RPMI7951 (cell line): Measurements from ENCODE around the gene NPAS3. TPM values are rescaled to one million over a fixed set of nuclear protein-coding genes. Genes with fewer than 3 reads are reported as not detected.
A peak's percentile ranks its signal among the peaks of the same experiment; 100 is the strongest.

ENCODE experiments used
- DNase-seq: peaks from one replicate; pipeline ENCODE4 v3.0.0-alpha.2; 2012; ENCODE audit warnings: low read depth
- total RNA-seq: library from RNA; depleted of rRNA; stranded (reverse); fragments of >200 nt; shearing (Covaris generic); gene quantifications from 2 replicates; pipeline ENCODE4 v1.2.3, GENCODE V29; 2014

Gene NPAS3
- total RNA-seq, 1 experiment from 2014 or later, result 0.48 TPM

GRCh38 chr14:33611405-33612196, 672.9 kb downstream of the NPAS3 start:
- peak; percentile 8 for DNase-seq

GRCh38 chr14:33612197-33612505, 673.5 kb downstream of the NPAS3 start:
- no peak for DNase-seq

GRCh38 chr14:33617154-33617553, 678.5 kb downstream of the NPAS3 start:
- peak; percentile 80 for DNase-seq

GRCh38 chr14:33618361-33619105, 679.9 kb downstream of the NPAS3 start:
- no peak for DNase-seq

GRCh38 chr14:33622496-33622895, 683.8 kb downstream of the NPAS3 start:
- no peak for DNase-seq

GRCh38 chr14:33629792-33630191, 691.1 kb downstream of the NPAS3 start:
- no peak for DNase-seq

GRCh38 chr14:33631021-33631420, 692.3 kb downstream of the NPAS3 start:
- DNase-seq, result no peak

GRCh38 chr14:33631441-33631840, 692.8 kb downstream of the NPAS3 start:
- no peak for DNase-seq

GRCh38 chr14:33634631-33635030, 696.0 kb downstream of the NPAS3 start:
- peak; percentile 37 for DNase-seq

GRCh38 chr14:33636716-33637115, 698.0 kb downstream of the NPAS3 start:
- no peak for DNase-seq

- DNase-seq, result peak; percentile 17
Observed at GRCh38 chr14:33642080-33642479, 703.4 kb downstream of the NPAS3 start.

GRCh38 chr14:33642691-33643244, 704.1 kb downstream of the NPAS3 start:
- DNase-seq, result peak; percentile 67

GRCh38 chr14:33643426-33644181, 704.9 kb downstream of the NPAS3 start:
- peak; percentile 9 for DNase-seq

GRCh38 chr14:33646692-33647260, 708.1 kb downstream of the NPAS3 start:
- DNase-seq, result peak; percentile 84

- DNase-seq, result peak; percentile 94
Observed at GRCh38 chr14:33647385-33647786, 708.7 kb downstream of the NPAS3 start.

- DNase-seq, result no peak
Observed at GRCh38 chr14:33650430-33650829, 711.8 kb downstream of the NPAS3 start.

GRCh38 chr14:33652566-33653307, 714.1 kb downstream of the NPAS3 start:
- DNase-seq, result no peak

GRCh38 chr14:33653308-33653695, 714.6 kb downstream of the NPAS3 start:
- no peak for DNase-seq

- DNase-seq, result no peak
Observed at GRCh38 chr14:33655421-33655820, 716.7 kb downstream of the NPAS3 start.

GRCh38 chr14:33657476-33657875, 718.8 kb downstream of the NPAS3 start:
- no peak for DNase-seq

- no peak for DNase-seq
Observed at GRCh38 chr14:33660248-33660647, 721.6 kb downstream of the NPAS3 start.
